GM21786 (cell line): ENCODE results near the gene TAS1R1.
"Not testable (repeated sequence)": the region's sequence is repeated elsewhere in the genome, so short reads cannot be mapped to it uniquely, and the experiment has no call there.

ENCODE experiments used
- ATAC-seq: cut with Tn5 transposase; IDR thresholded peaks from one replicate; pipeline ENCODE4 v1.9.1; 2021; ENCODE audit not compliant: unreplicated experiment

The TAS1R1 gene

GRCh38 chr1:6588128-6588892, 33.2 kb downstream of the TAS1R1 start:
- ATAC-seq = no peak

- no peak for ATAC-seq
Measured at GRCh38 chr1:6588893-6589520, 33.9 kb downstream of the TAS1R1 start.

GRCh38 chr1:6590046-6590445, 34.9 kb downstream of the TAS1R1 start:
- no peak for ATAC-seq

- ATAC-seq = no peak
Measured at GRCh38 chr1:6591222-6591621, 36.1 kb downstream of the TAS1R1 start.

- ATAC-seq = no peak
Measured at GRCh38 chr1:6591644-6592043, 36.5 kb downstream of the TAS1R1 start.

- ATAC-seq = no peak
Measured at GRCh38 chr1:6592441-6592840, 37.3 kb downstream of the TAS1R1 start.

- no peak for ATAC-seq
Measured at GRCh38 chr1:6592865-6593593, 37.9 kb downstream of the TAS1R1 start.

- no peak for ATAC-seq
Measured at GRCh38 chr1:6593810-6594209, 38.7 kb downstream of the TAS1R1 start.

- no peak for ATAC-seq
Measured at GRCh38 chr1:6594977-6595740, 40.1 kb downstream of the TAS1R1 start.

- ATAC-seq = no peak
Measured at GRCh38 chr1:6596351-6596750, 41.2 kb downstream of the TAS1R1 start.

GRCh38 chr1:6596886-6597776, 42.0 kb downstream of the TAS1R1 start:
- no peak for ATAC-seq

- no peak for ATAC-seq
Measured at GRCh38 chr1:6597777-6598131, 42.6 kb downstream of the TAS1R1 start.

- no peak for ATAC-seq
Measured at GRCh38 chr1:6599141-6599975, 44.3 kb downstream of the TAS1R1 start.

GRCh38 chr1:6599991-6600390, 44.9 kb downstream of the TAS1R1 start:
- not testable (repeated sequence) for ATAC-seq

- no peak for ATAC-seq
Measured at GRCh38 chr1:6600410-6601048, 45.4 kb downstream of the TAS1R1 start.

GRCh38 chr1:6601049-6601922, 46.2 kb downstream of the TAS1R1 start:
- ATAC-seq = peak; percentile 37

GRCh38 chr1:6601923-6602668, 47.0 kb downstream of the TAS1R1 start:
- ATAC-seq = peak; percentile 25
